ENCODE data around the gene ASB11. TPM values are rescaled to one million over a fixed set of nuclear protein-coding genes. Genes with fewer than 3 reads are reported as not detected.

Gene ASB11, protein sequence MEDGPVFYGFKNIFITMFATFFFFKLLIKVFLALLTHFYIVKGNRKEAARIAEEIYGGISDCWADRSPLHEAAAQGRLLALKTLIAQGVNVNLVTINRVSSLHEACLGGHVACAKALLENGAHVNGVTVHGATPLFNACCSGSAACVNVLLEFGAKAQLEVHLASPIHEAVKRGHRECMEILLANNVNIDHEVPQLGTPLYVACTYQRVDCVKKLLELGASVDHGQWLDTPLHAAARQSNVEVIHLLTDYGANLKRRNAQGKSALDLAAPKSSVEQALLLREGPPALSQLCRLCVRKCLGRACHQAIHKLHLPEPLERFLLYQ
- not detected for total RNA-seq

DNA sequence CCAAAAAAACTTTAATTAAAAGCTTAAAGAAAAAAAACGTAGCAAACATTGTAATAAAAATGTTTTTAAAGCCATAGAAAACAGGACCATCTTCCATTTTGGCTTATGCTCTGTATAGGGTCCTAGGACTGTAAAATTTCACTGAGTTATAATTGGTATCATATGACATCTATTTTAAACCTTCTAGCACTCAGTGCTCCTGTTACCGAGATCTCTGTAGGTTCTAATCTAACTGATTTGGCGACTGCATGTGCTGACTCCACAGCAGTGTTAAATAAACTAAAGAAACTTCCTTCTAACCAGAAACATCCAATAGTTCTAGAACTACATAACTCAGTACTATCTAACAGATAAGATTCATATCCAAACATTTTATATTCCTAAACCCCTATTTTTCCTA lies at the start of gene ASB11:
TSS of gene ASB11 (minus strand) at position 132 of the 400 bp plus-strand sequence. CDS start at position 97, 35 bp downstream.
- Mint-ChIP-seq H3K4me3 (no peak within 1 kb of the TSS), H3K4me1 (no peaks in the 10 kb centered on the region), H3K27ac (no peak within 1 kb of the TSS), H3K9me3 (no peaks in the 10 kb centered on the region), H3K36me3 (ENCODE audit: low read depth) (peaks cover 13% of the 10 kb centered on the region), H3K27me3 (no peaks in the 10 kb centered on the region)
- ChIA-PET POLR2A (no interaction called here), CTCF (no interaction called here)
- DNase-seq, result no peak

DNA sequence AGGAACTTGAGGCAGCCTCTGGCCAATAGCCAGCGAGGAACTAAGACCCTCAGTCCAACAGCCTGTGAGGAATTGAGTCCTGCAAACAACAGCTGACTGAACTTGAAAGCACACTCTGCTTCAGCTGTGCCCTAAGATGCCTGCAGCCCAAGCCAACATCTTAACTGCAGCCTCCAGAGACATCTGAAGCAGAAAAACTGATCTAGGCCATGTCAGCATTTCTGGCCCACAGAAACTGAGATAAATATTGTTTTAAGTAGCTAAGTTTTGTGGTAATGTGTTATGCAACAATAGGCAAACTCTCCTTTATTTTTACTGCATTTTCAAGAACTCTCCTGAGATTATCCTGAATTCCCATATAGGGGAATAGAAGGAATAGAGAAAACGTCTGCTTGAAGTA lies 44.3 kb upstream of the ASB11 start:
- Mint-ChIP-seq H3K4me1 (no peaks in the 10 kb centered on the region), H3K4me3 (no peak overlapping the region), H3K27me3 (peaks cover 12% of the 10 kb centered on the region), H3K27ac (no peak overlapping the region), H3K9me3 (no peaks in the 10 kb centered on the region), H3K36me3 (ENCODE audit: low read depth) (no peaks in the 10 kb centered on the region)
- ChIA-PET POLR2A (no interaction called here), CTCF (no interaction called here)
- no peak for DNase-seq

DNA sequence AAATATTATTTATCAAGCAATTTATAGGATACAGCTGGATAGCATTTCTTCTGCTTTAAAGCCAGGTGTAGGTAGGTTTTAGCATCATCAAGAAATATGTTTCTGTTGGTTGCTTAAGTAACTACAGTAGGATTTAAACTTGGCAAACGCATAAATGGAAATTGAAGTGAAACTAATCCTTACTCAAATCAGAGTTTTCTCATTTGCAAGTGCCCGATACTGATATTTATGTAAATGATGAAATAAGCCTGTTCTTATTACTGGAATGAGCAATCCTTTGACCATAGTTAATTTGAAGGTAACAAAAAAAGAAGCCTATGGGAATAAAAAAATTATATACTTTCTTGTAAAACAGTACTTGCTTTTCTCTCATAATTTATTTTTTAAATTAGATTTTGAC lies 43.1 kb upstream of the ASB11 start:
- POLR2A ChIA-PET, result no interaction called here
- H3K4me1 Mint-ChIP-seq, result no peaks in the 10 kb centered on the region

DNA sequence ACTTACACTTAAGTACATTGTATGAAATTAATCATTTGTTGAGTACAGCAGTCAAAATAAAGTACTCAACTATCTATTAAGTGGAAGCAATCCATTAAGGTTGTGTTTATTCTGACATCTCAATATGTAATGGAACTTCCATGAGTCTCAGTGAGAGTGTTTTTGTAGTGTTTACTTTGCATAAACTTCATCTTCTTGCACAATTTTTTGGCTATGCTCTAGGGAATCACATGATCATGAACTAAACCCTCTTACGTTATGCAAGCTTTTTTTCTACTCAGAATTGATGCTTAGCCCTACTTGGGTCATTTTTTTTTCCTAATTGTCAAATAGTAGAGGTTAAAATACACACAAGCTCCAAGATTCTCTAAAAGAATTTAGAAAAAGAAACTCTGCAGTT lies 41.0 kb upstream of the ASB11 start:
- Mint-ChIP-seq H3K9me3 (no peaks in the 10 kb centered on the region), H3K4me1 (no peaks in the 10 kb centered on the region), H3K27ac (no peak overlapping the region), H3K36me3 (ENCODE audit: low read depth) (no peaks in the 10 kb centered on the region), H3K27me3 (peaks cover 10% of the 10 kb centered on the region), H3K4me3 (no peak overlapping the region)
- CTCF ChIA-PET, result no interaction called here
- no peak for DNase-seq
- POLR2A ChIA-PET, result no interaction called here

More for the DNA sequence above, 43.1 kb upstream of the ASB11 start:
- Mint-ChIP-seq H3K27ac (no peak overlapping the region), H3K4me3 (no peak overlapping the region), H3K27me3 (peaks cover 10% of the 10 kb centered on the region), H3K36me3 (ENCODE audit: low read depth) (no peaks in the 10 kb centered on the region), H3K9me3 (no peaks in the 10 kb centered on the region)
- CTCF ChIA-PET, result interaction anchor here (1.1 kb wide), 1 partner anchor 10 kb away, joined by 4 read pairs; no protein-coding TSS in a partner anchor
- no peak for DNase-seq

DNA sequence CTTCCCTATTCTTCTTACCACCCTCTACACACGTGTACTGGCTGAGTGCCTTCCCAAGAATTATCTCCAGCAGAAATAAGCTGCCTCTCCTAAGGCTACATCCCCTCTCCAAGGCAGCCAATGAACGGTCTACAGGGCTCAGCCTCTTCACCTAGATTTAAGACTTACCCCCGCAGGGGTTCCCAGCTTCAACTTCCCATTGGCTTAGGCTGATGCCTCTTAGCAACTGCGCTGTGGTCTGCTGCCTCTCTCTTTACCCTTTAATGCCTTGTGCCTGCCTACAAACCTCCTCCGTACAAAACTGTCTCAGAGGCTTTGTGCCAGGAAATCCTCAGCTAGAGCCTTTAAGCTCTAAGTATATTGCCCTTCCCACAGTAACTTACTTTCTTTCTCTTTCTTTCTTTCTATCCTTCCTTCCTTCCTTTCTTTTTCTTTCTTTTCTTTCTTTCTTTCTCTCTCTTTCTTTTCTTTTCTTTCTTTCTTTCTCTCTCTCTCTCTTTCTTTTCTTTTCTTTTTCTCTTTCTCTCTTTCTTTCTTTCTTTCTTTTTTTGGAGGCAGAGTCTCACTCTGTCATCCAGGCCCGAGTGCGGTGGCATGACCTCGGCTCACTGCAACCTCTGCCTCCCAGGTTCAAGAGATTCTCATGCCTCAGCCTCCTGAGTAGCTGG lies 35.0 kb upstream of the ASB11 start:
- CTCF ChIA-PET, result interaction anchor here (0.6 to 1.7 kb wide), 2 partner anchors 11 to 300 kb away, joined by 4 read pairs; no protein-coding TSS in a partner anchor
- Mint-ChIP-seq H3K36me3 (ENCODE audit: low read depth) (no peaks in the 10 kb centered on the region), H3K27ac (no peak overlapping the region), H3K4me1 (no peaks in the 10 kb centered on the region), H3K27me3 (peaks cover 6% of the 10 kb centered on the region), H3K4me3 (no peak overlapping the region), H3K9me3 (no peaks in the 10 kb centered on the region)
- no peak for DNase-seq
- POLR2A ChIA-PET, result no interaction called here

DNA sequence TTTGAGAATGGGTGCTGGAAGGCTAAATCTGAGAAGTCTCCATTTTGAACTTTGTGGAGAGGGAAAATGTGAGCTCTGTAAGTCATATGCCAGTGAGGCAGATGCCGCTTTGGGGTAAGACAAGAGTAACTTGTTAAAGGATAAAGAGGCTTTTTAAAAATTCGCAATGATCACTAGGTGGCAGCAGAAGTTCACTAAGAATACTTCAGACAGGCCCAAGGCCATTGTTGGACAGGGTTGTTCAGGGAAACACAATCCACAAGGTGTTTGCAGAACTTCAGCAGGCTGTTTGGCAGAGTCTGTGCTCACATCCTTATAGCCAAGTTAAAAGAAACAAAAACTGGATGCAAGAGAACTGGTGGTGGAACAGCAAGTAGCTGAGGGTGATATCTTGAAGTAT lies 33.6 kb upstream of the ASB11 start:
- H3K36me3 Mint-ChIP-seq (ENCODE audit: low read depth), result no peaks in the 10 kb centered on the region
- no peak overlapping the region for H3K4me3 Mint-ChIP-seq
- CTCF ChIA-PET, result interaction anchor here (1.0 to 3.9 kb wide), 5 partner anchors 9 to 144 kb away, joined by 3 to 22 read pairs (median 4); partner anchors contain the start of gene PIR
- H3K9me3 Mint-ChIP-seq, result no peaks in the 10 kb centered on the region
- no peak overlapping the region for H3K27ac Mint-ChIP-seq
- H3K4me1 Mint-ChIP-seq, result no peaks in the 10 kb centered on the region
- peaks cover 8% of the 10 kb centered on the region for H3K27me3 Mint-ChIP-seq
- POLR2A ChIA-PET, result no interaction called here
- DNase-seq, result peak; percentile 16

DNA sequence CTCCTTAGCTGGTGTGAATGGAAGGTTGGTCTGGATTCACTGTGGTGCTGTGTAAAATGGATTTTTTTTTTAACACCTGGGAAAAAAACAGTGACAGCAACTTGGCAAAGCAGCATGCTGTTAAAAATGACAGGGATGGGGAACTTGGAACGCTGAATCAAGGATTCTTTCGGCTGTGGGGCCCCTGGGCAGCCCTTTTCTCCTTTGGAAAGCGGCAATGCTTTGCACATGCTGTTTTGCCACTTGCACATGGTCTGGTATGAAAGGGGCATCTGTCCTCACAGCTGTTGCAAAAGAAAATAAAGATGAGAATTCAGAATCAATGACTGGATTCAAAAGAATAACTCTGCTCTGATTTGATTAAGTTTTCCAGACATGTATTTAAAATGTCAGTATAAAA lies 30.5 kb upstream of the ASB11 start:
- CTCF ChIA-PET, result interaction anchor here (0.8 to 3.9 kb wide), 2 partner anchors 8 to 122 kb away, joined by 3 to 22 read pairs; no protein-coding TSS in a partner anchor
- H3K9me3 Mint-ChIP-seq, result no peaks in the 10 kb centered on the region
- H3K27ac Mint-ChIP-seq, result no peak overlapping the region
- no peaks in the 10 kb centered on the region for H3K4me1 Mint-ChIP-seq
- no peaks in the 10 kb centered on the region for H3K36me3 Mint-ChIP-seq (ENCODE audit: low read depth)
- no peak for DNase-seq
- POLR2A ChIA-PET, result no interaction called here
- H3K4me3 Mint-ChIP-seq, result no peak overlapping the region
- peaks cover 13% of the 10 kb centered on the region for H3K27me3 Mint-ChIP-seq

DNA sequence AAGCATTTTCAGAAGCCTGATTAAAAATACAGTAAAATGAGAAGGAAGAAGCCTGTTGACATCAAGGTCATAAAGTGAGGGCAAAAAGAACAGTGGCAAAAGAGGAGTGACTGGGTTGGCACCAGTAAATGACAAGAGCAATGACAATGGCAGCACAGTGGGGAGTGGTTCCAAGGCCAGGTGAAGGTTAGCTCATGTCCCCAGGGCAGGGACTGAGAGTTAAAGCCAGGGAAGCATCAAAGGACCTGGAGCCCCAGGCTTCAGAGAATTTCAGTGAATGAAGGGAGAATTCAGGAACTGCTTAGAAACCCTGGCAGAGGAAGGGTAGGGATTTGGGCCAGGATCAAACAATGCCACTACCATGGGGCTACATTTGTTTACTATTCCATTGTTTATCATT lies 28.7 kb upstream of the ASB11 start:
- POLR2A ChIA-PET, result no interaction called here
- H3K27ac Mint-ChIP-seq, result no peak overlapping the region
- DNase-seq, result no peak
- H3K27me3 Mint-ChIP-seq, result peaks cover 19% of the 10 kb centered on the region
- H3K4me1 Mint-ChIP-seq, result no peaks in the 10 kb centered on the region
- H3K36me3 Mint-ChIP-seq (ENCODE audit: low read depth), result no peaks in the 10 kb centered on the region
- H3K4me3 Mint-ChIP-seq, result no peak overlapping the region
- CTCF ChIA-PET, result no interaction called here
- H3K9me3 Mint-ChIP-seq, result no peaks in the 10 kb centered on the region

DNA sequence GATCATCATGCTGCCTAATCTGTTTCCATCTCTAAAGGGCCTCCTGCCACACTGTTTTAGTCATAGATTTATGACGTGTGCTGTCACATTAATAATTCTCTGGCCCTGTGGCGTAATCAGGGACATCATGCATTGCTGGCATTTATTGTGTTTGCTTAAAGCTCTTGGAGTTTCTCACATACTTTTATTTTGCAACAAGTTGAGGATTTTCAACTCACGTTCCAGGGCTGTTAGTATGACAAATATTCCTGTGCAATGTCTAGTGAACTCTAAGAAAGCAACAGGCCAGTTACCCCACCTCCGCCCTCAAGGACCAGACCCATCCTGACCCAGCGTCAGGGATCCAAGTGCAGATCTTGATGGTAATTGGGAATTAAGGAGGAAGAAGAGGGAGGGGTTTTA lies 27.6 kb upstream of the ASB11 start:
- CTCF ChIA-PET, result interaction anchor here (1.6 kb wide), 1 partner anchor 10 kb away, joined by 3 read pairs; no protein-coding TSS in a partner anchor
- Mint-ChIP-seq H3K9me3 (no peaks in the 10 kb centered on the region), H3K4me1 (no peaks in the 10 kb centered on the region), H3K27ac (no peak overlapping the region), H3K27me3 (peaks cover 16% of the 10 kb centered on the region), H3K4me3 (no peak overlapping the region), H3K36me3 (ENCODE audit: low read depth) (no peaks in the 10 kb centered on the region)
- POLR2A ChIA-PET, result no interaction called here
- DNase-seq, result no peak

DNA sequence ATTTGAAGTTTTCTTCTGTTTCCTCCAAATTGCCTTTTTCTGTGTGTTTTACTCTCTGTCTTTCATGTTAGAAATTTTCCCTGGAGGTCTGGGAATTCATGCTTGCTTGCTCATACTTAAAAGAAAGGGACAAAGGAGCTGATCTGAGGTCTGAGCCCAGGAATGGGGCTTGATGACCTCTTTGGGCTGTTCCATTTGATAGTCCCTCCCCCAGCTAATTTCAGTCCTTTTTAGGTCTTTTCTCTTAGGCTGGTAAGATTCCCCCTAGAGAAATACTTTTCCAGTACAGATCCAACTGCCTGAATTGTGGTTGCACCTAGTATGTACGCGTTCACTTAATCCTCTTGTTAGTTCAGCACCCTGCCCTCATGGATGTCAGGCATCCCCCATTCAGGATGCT lies 25.4 kb upstream of the ASB11 start:
- no peaks in the 10 kb centered on the region for H3K9me3 Mint-ChIP-seq
- H3K4me1 Mint-ChIP-seq, result peaks cover 9% of the 10 kb centered on the region
- H3K27me3 Mint-ChIP-seq, result peaks cover 21% of the 10 kb centered on the region
- ChIA-PET POLR2A (no interaction called here), CTCF (no interaction called here)
- no peaks in the 10 kb centered on the region for H3K36me3 Mint-ChIP-seq (ENCODE audit: low read depth)
- DNase-seq, result no peak
- H3K27ac Mint-ChIP-seq, result no peak overlapping the region
- no peak overlapping the region for H3K4me3 Mint-ChIP-seq

DNA sequence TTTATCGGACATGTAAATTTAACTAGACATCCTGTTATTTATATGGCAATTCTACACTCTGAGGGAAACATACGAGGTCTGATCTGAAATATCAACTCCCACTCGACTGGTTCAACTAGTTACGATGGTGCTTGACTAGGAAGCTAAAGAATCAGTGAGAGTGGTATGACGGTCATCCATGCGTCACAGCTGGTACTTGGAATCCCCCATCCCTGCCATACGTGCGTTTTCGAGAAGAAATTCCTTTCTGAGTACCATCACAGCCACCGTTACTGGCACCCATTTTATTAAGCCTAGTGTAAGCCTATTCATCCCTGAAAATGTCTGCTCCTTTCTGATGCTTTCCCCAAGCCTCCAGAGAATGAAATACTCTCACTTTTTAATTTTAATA lies 20.6 kb upstream of the ASB11 start:
- Mint-ChIP-seq H3K36me3 (ENCODE audit: low read depth) (peaks cover 11% of the 10 kb centered on the region), H3K4me3 (peak overlapping the region; percentile 92), H3K27me3 (peaks cover 15% of the 10 kb centered on the region), H3K27ac (peak overlapping the region; percentile 92), H3K4me1 (peaks cover 25% of the 10 kb centered on the region), H3K9me3 (no peaks in the 10 kb centered on the region)
- DNase-seq, result peak; percentile 39
- ChIA-PET POLR2A (interaction anchor here (0.6 to 1.0 kb wide), 3 partner anchors 10 to 839 kb away, joined by 3 read pairs; partner anchors contain the start of gene ZRSR2), CTCF (interaction anchor here (1.0 kb wide), 1 partner anchor 36 kb away, joined by 3 read pairs; no protein-coding TSS in a partner anchor)

DNA sequence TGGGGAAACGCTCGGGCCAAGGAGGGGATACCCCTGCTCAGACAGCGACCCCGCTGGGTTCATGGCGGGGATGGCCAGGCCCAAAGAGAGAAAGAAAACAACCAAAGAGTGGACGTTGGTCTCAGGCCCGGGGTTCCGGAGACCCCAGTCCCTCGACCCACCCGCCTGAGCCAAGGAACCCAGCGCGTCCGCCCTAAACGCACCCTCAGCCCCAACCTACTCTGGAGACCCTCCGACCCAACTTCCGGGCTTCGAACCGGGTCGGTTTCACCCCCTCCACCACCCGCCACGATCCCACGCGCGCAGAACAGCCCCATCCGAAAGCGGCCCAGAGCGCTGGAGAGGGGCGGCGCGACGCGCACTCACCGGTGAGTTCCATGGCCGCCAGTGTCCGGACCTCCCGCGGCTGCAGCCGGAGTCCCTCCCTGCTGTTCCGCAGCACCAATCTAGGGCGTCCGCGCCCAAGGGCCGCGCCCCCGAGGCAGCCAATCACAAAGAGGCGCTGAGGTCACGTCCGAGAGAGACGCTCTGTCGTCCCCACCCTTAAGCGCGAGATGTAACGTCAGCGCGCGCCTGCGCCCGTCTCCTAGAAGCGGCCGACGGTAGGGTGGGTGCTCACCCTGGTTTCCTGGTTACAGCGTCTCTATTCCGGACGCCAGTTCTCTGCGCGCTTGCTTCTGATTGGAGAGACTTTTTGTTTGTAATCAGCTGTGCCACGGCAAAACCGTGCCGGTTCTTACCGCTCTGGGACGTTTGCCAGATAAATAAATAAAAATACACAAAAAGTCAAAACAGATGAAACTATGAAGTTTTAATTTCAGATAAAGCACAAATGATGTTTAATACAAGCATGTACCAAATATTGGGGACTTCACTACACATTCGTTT lies 19.9 kb upstream of the ASB11 start, which contains the start of gene PIGA:
TSS of gene PIGA (minus strand) at position 389 of the 888 bp plus-strand sequence. CDS start 3,593 bp downstream, outside the sequence.
- POLR2A ChIA-PET, result interaction anchor here (0.6 to 1.4 kb wide), 7 partner anchors 9 to 838 kb away, joined by 3 to 5 read pairs (median 3); partner anchors contain the start of gene ZRSR2
- Mint-ChIP-seq H3K9me3 (no peaks in the 10 kb centered on the region), H3K4me3 (peak within 1 kb of the TSS; percentile 92), H3K36me3 (ENCODE audit: low read depth) (peaks cover 11% of the 10 kb centered on the region), H3K27me3 (peaks cover 11% of the 10 kb centered on the region), H3K27ac (peak within 1 kb of the TSS; percentile 92), H3K4me1 (peaks cover 25% of the 10 kb centered on the region)
- CTCF ChIA-PET, result interaction anchor here (0.7 to 1.0 kb wide), 2 partner anchors 35 to 36 kb away, joined by 3 read pairs; no protein-coding TSS in a partner anchor
- DNase-seq, result peak; percentile 93

All from activated CD4-positive, alpha-beta memory T cell treated with anti-CD3 and anti-CD28 coated beads, Interleukin-2, amount 10 ng/mL, durations not matched to agents 7 days and 5 days (primary cell).